Glutamatergic neuron (in vitro differentiated cells): ENCODE data around the gene CDCA4. TPM values are rescaled to one million over a fixed set of nuclear protein-coding genes. Genes with fewer than 3 reads are reported as not detected.
A peak's percentile ranks its signal among the peaks of the same experiment; 100 is the strongest.
"Not testable (repeated sequence)": the region's sequence is repeated elsewhere in the genome, so short reads cannot be mapped to it uniquely, and the experiment has no call there.

ENCODE experiments used
- DNase-seq: peaks from one replicate; pipeline ENCODE4 v3.0.0; 2022
- H3K27ac Mint-ChIP-seq: one replicate; pipeline ENCODE4 v1.8.0; 2020; ENCODE audit warnings: mild to moderate bottlenecking, mixed read lengths, inconsistent platforms; ENCODE audit not compliant: unreplicated experiment
- H3K27me3 Mint-ChIP-seq: one replicate; pipeline ENCODE4 v1.8.0; 2020; ENCODE audit warnings: mild to moderate bottlenecking, moderate library complexity, mixed read lengths, inconsistent platforms; ENCODE audit not compliant: unreplicated experiment
- H3K36me3 Mint-ChIP-seq: one replicate; pipeline ENCODE4 v1.8.0; 2020; ENCODE audit warnings: mild to moderate bottlenecking, mixed read lengths, inconsistent platforms; ENCODE audit not compliant: unreplicated experiment
- H3K4me1 Mint-ChIP-seq: one replicate; pipeline ENCODE4 v1.8.0; 2020; ENCODE audit warnings: mild to moderate bottlenecking, low read depth, mixed read lengths, inconsistent platforms; ENCODE audit not compliant: unreplicated experiment
- H3K4me3 Mint-ChIP-seq: one replicate; pipeline ENCODE4 v1.8.0; 2020; ENCODE audit warnings: mild to moderate bottlenecking, mixed read lengths, inconsistent platforms; ENCODE audit not compliant: unreplicated experiment
- H3K9me3 Mint-ChIP-seq: one replicate; pipeline ENCODE4 v1.8.0; 2020; ENCODE audit warnings: mild to moderate bottlenecking, moderate library complexity, mixed read lengths, inconsistent platforms; ENCODE audit not compliant: unreplicated experiment
- CTCF ChIP-seq: fragments of 200-600 bp; sonication (generic); IDR thresholded peaks from one replicate; pipeline ENCODE4 v1.5.0; 2021; ENCODE audit not compliant: partially characterized antibody, unreplicated experiment
- total RNA-seq: library from RNA; stranded (reverse); fragmentation: NEBNext Ultra II Directional; extraction: Animal tissue kit (Norgen Biotek cat#: 25700); gene quantifications from one replicate; pipeline ENCODE4 v1.2.1, GENCODE V29; 2021; ENCODE audit not compliant: unreplicated experiment

The CDCA4 gene
- total RNA-seq, 1 donor from 2014 or later: 23.2 TPM

GRCh38 chr14:105030836-105031396 lies 10.0 kb upstream of the CDCA4 start:
- DNase-seq: no peak
- Mint-ChIP-seq H3K36me3 (peaks cover 12% of the 10 kb centered on the region), H3K4me1 (peaks cover 3% of the 10 kb centered on the region), H3K27me3 (peaks cover 3% of the 10 kb centered on the region), H3K9me3 (peaks cover 2% of the 10 kb centered on the region), H3K4me3 (no peak overlapping the region), H3K27ac (peak overlapping the region; percentile 64)
- TF ChIP-seq CTCF: no peak

GRCh38 chr14:105030194-105030593 lies 9.3 kb upstream of the CDCA4 start:
- no peak for TF ChIP-seq CTCF
- Mint-ChIP-seq H3K27ac (peak overlapping the region; percentile 64), H3K27me3 (peaks cover 3% of the 10 kb centered on the region), H3K9me3 (peaks cover 2% of the 10 kb centered on the region), H3K4me1 (peaks cover 3% of the 10 kb centered on the region), H3K36me3 (peaks cover 12% of the 10 kb centered on the region), H3K4me3 (no peak overlapping the region)
- DNase-seq: peak; percentile 52

- no peak overlapping the region for H3K27ac Mint-ChIP-seq
- peaks cover 3% of the 10 kb centered on the region for H3K27me3 Mint-ChIP-seq
- no peak for TF ChIP-seq CTCF
- H3K36me3 Mint-ChIP-seq: peaks cover 11% of the 10 kb centered on the region
- DNase-seq: no peak
- no peak overlapping the region for H3K4me3 Mint-ChIP-seq
- H3K4me1 Mint-ChIP-seq: peaks cover 3% of the 10 kb centered on the region
- H3K9me3 Mint-ChIP-seq: peaks cover 2% of the 10 kb centered on the region
These were observed 8.5 kb upstream of the CDCA4 start for GRCh38 chr14:105029402-105029801.

- Mint-ChIP-seq H3K27me3 (peaks cover under 1% of the 10 kb centered on the region), H3K36me3 (peaks cover under 1% of the 10 kb centered on the region), H3K9me3 (no peaks in the 10 kb centered on the region), H3K27ac (no peak overlapping the region), H3K4me3 (no peak overlapping the region), H3K4me1 (peaks cover 3% of the 10 kb centered on the region)
- no peak for TF ChIP-seq CTCF
- DNase-seq: no peak
These were observed 7.5 kb upstream of the CDCA4 start for GRCh38 chr14:105028251-105028927.

GRCh38 chr14:105027718-105028117 lies 6.8 kb upstream of the CDCA4 start:
- H3K4me3 Mint-ChIP-seq, H3K27me3 Mint-ChIP-seq, H3K9me3 Mint-ChIP-seq, DNase-seq, H3K4me1 Mint-ChIP-seq, H3K36me3 Mint-ChIP-seq, H3K27ac Mint-ChIP-seq: not testable (repeated sequence)
